T-helper 1 cell treated with Interleukin-12 subunit alpha and Interleukin-12 subunit beta and Interleukin-4 antibody, amounts not matched to agents 30 μg/mL and 1 μg/mL, for 36 hours (primary cell): ENCODE data around the gene RBM33.

Experiments
- H3K27ac Mint-ChIP-seq: one replicate; pipeline ENCODE4 v1.8.0; 2021; ENCODE audit warnings: mild to moderate bottlenecking, mixed read lengths
- H3K27me3 Mint-ChIP-seq: one replicate; pipeline ENCODE4 v1.8.0; 2021; ENCODE audit warnings: low read depth, mixed read lengths
- H3K36me3 Mint-ChIP-seq: one replicate; pipeline ENCODE4 v1.8.0; 2021; ENCODE audit warnings: low read depth, mixed read lengths
- H3K4me1 Mint-ChIP-seq: one replicate; pipeline ENCODE4 v1.8.0; 2021; ENCODE audit warnings: low read depth, mixed read lengths
- H3K4me3 Mint-ChIP-seq: one replicate; pipeline ENCODE4 v1.8.0; 2021; ENCODE audit warnings: mild to moderate bottlenecking, moderate library complexity, mixed read lengths
- H3K9me3 Mint-ChIP-seq: one replicate; pipeline ENCODE4 v1.8.0; 2021; ENCODE audit warnings: mixed read lengths

Gene RBM33

GRCh38 chr7:155741082-155741481, 96.6 kb downstream of the RBM33 start:
- H3K27ac Mint-ChIP-seq = peak overlapping the region; percentile 52
- H3K4me1 Mint-ChIP-seq = peaks cover 51% of the 10 kb centered on the region
- no peaks in the 10 kb centered on the region for H3K9me3 Mint-ChIP-seq
- H3K36me3 Mint-ChIP-seq = peaks cover 51% of the 10 kb centered on the region
- H3K4me3 Mint-ChIP-seq = no peak overlapping the region
- H3K27me3 Mint-ChIP-seq = no peaks in the 10 kb centered on the region

GRCh38 chr7:155741805-155742204, 97.3 kb downstream of the RBM33 start:
- H3K36me3 Mint-ChIP-seq = peaks cover 56% of the 10 kb centered on the region
- H3K9me3 Mint-ChIP-seq = no peaks in the 10 kb centered on the region
- peaks cover 54% of the 10 kb centered on the region for H3K4me1 Mint-ChIP-seq
- H3K4me3 Mint-ChIP-seq = no peak overlapping the region
- peak overlapping the region; percentile 52 for H3K27ac Mint-ChIP-seq
- H3K27me3 Mint-ChIP-seq = no peaks in the 10 kb centered on the region

GRCh38 chr7:155743177-155743576, 98.7 kb downstream of the RBM33 start:
- Mint-ChIP-seq H3K4me1 (peaks cover 52% of the 10 kb centered on the region), H3K27me3 (no peaks in the 10 kb centered on the region), H3K4me3 (no peak overlapping the region), H3K27ac (no peak overlapping the region), H3K9me3 (no peaks in the 10 kb centered on the region), H3K36me3 (peaks cover 53% of the 10 kb centered on the region)

- no peak overlapping the region for H3K27ac Mint-ChIP-seq
- H3K9me3 Mint-ChIP-seq = no peaks in the 10 kb centered on the region
- no peaks in the 10 kb centered on the region for H3K27me3 Mint-ChIP-seq
- peaks cover 48% of the 10 kb centered on the region for H3K36me3 Mint-ChIP-seq
- peaks cover 44% of the 10 kb centered on the region for H3K4me1 Mint-ChIP-seq
- H3K4me3 Mint-ChIP-seq = no peak overlapping the region
These were observed 100.7 kb downstream of the RBM33 start for GRCh38 chr7:155744971-155745683.

GRCh38 chr7:155745737-155746136, 101.3 kb downstream of the RBM33 start:
- Mint-ChIP-seq H3K27ac (no peak overlapping the region), H3K27me3 (no peaks in the 10 kb centered on the region), H3K4me3 (no peak overlapping the region), H3K9me3 (no peaks in the 10 kb centered on the region), H3K4me1 (peaks cover 40% of the 10 kb centered on the region), H3K36me3 (peaks cover 45% of the 10 kb centered on the region)

GRCh38 chr7:155746188-155746587, 101.7 kb downstream of the RBM33 start:
- Mint-ChIP-seq H3K36me3 (peaks cover 42% of the 10 kb centered on the region), H3K4me3 (no peak overlapping the region), H3K27me3 (no peaks in the 10 kb centered on the region), H3K9me3 (no peaks in the 10 kb centered on the region), H3K4me1 (peaks cover 36% of the 10 kb centered on the region), H3K27ac (peak overlapping the region; percentile 16)

GRCh38 chr7:155747209-155747608, 102.7 kb downstream of the RBM33 start:
- Mint-ChIP-seq H3K4me1 (peaks cover 33% of the 10 kb centered on the region), H3K4me3 (no peak overlapping the region), H3K27ac (no peak overlapping the region), H3K36me3 (peaks cover 39% of the 10 kb centered on the region), H3K9me3 (no peaks in the 10 kb centered on the region), H3K27me3 (no peaks in the 10 kb centered on the region)

GRCh38 chr7:155749578-155749977, 105.1 kb downstream of the RBM33 start:
- Mint-ChIP-seq H3K4me3 (no peak overlapping the region), H3K9me3 (no peaks in the 10 kb centered on the region), H3K27ac (no peak overlapping the region), H3K4me1 (peaks cover 47% of the 10 kb centered on the region), H3K36me3 (peaks cover 40% of the 10 kb centered on the region), H3K27me3 (no peaks in the 10 kb centered on the region)

- H3K27ac Mint-ChIP-seq = no peak overlapping the region
- H3K36me3 Mint-ChIP-seq = peaks cover 35% of the 10 kb centered on the region
- H3K4me1 Mint-ChIP-seq = peaks cover 46% of the 10 kb centered on the region
- H3K27me3 Mint-ChIP-seq = no peaks in the 10 kb centered on the region
- no peaks in the 10 kb centered on the region for H3K9me3 Mint-ChIP-seq
- no peak overlapping the region for H3K4me3 Mint-ChIP-seq
These were observed 106.0 kb downstream of the RBM33 start for GRCh38 chr7:155750255-155751125.

- Mint-ChIP-seq H3K27ac (no peak overlapping the region), H3K9me3 (no peaks in the 10 kb centered on the region), H3K4me1 (peaks cover 38% of the 10 kb centered on the region), H3K4me3 (no peak overlapping the region), H3K36me3 (peaks cover 29% of the 10 kb centered on the region), H3K27me3 (no peaks in the 10 kb centered on the region)
These were observed 106.9 kb downstream of the RBM33 start for GRCh38 chr7:155751409-155751808.

- Mint-ChIP-seq H3K27me3 (no peaks in the 10 kb centered on the region), H3K9me3 (peaks cover 3% of the 10 kb centered on the region), H3K27ac (peak overlapping the region; percentile 34), H3K36me3 (peaks cover 32% of the 10 kb centered on the region), H3K4me3 (no peak overlapping the region), H3K4me1 (peaks cover 41% of the 10 kb centered on the region)
These were observed 108.4 kb downstream of the RBM33 start for GRCh38 chr7:155752756-155753445.

- Mint-ChIP-seq H3K27ac (no peak overlapping the region), H3K4me1 (peaks cover 41% of the 10 kb centered on the region), H3K9me3 (peaks cover 3% of the 10 kb centered on the region)
These were observed 109.0 kb downstream of the RBM33 start for GRCh38 chr7:155753446-155753965.

GRCh38 chr7:155754165-155754564, 109.7 kb downstream of the RBM33 start:
- Mint-ChIP-seq H3K4me3 (no peak overlapping the region), H3K36me3 (peaks cover 32% of the 10 kb centered on the region), H3K27ac (no peak overlapping the region), H3K9me3 (peaks cover 3% of the 10 kb centered on the region), H3K27me3 (no peaks in the 10 kb centered on the region), H3K4me1 (peaks cover 41% of the 10 kb centered on the region)

More at GRCh38 chr7:155753446-155753965, 109.0 kb downstream of the RBM33 start:
- H3K4me3 Mint-ChIP-seq = no peak overlapping the region
- H3K27me3 Mint-ChIP-seq = no peaks in the 10 kb centered on the region
- H3K36me3 Mint-ChIP-seq = peaks cover 32% of the 10 kb centered on the region

- Mint-ChIP-seq H3K4me1 (peaks cover 38% of the 10 kb centered on the region), H3K4me3 (no peak overlapping the region), H3K36me3 (peaks cover 31% of the 10 kb centered on the region), H3K27ac (no peak overlapping the region), H3K9me3 (peaks cover 3% of the 10 kb centered on the region), H3K27me3 (no peaks in the 10 kb centered on the region)
These were observed 110.6 kb downstream of the RBM33 start for GRCh38 chr7:155755026-155755425.
